Type B pancreatic cell (in vitro differentiated cells): ENCODE results near the gene GAREM1. TPM values are rescaled to one million over a fixed set of nuclear protein-coding genes. Genes with fewer than 3 reads are reported as not detected.

ENCODE experiments used
- DNase-seq: peaks from one replicate; pipeline ENCODE4 v3.0.0; 2021; ENCODE audit warnings: mixed read lengths; ENCODE audit not compliant: unreplicated experiment; ENCODE audit errors: extremely low spot score
- H3K27ac Mint-ChIP-seq: 2 replicates; pipeline ENCODE4 v1.8.0; 2021; ENCODE audit warnings: mild to moderate bottlenecking, mixed read lengths
- H3K27me3 Mint-ChIP-seq: 2 replicates; pipeline ENCODE4 v1.8.0; 2021; ENCODE audit warnings: mixed read lengths
- H3K36me3 Mint-ChIP-seq: 2 replicates; pipeline ENCODE4 v1.8.0; 2021; ENCODE audit warnings: mixed read lengths
- H3K4me1 Mint-ChIP-seq: one replicate; pipeline ENCODE4 v1.8.0; 2021; ENCODE audit warnings: mixed read lengths; ENCODE audit not compliant: unreplicated experiment
- H3K4me3 Mint-ChIP-seq: 2 replicates; pipeline ENCODE4 v1.8.0; 2021; ENCODE audit warnings: mild to moderate bottlenecking, mixed read lengths
- H3K9me3 Mint-ChIP-seq: 2 replicates; pipeline ENCODE4 v1.8.0; 2021; ENCODE audit warnings: mixed read lengths
- total RNA-seq: library from RNA; stranded (reverse); gene quantifications from 2 replicates; pipeline ENCODE4 v1.2.1, GENCODE V29; 2021; ENCODE audit warnings: low replicate concordance
- TF ChIP-seq, protein P1 (sequence below): fragments of 200-600 bp; sonication (generic); conservative IDR thresholded peaks from 2 replicates; pipeline ENCODE4 v1.5.0; 2021; ENCODE audit warnings: antibody characterized with exemption, mild to moderate bottlenecking

The GAREM1 gene
- total RNA-seq, 1 donor from 2014 or later = 17.8 TPM

- H3K9me3 Mint-ChIP-seq = no peaks in the 10 kb centered on the region
Observed at GRCh38 chr18:32454593-32454992, 16.1 kb downstream of the GAREM1 start.

DNA sequence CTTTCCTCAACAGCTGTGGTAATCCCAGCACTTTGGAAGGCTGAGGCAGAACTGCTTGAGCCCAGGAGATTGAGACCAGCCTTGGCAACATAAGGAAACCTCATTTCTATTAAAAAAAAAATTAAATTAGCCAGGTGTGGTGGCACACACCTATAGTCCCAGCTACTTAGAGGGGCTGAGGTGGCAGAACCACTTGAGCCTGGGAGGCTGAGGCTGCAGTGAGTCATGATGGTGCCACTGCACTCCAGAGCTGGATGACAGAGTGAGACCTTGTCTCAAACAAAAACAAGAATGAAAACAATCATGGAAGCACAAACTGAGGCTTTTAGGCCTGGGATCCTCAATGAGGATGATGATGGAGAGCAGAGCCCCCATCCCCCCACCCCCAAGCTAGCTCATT, 19.8 kb downstream of the GAREM1 start:
- H3K4me3 Mint-ChIP-seq = no peak overlapping the region
- no peak overlapping the region for H3K27ac Mint-ChIP-seq
- TF ChIP-seq, protein P1, sequence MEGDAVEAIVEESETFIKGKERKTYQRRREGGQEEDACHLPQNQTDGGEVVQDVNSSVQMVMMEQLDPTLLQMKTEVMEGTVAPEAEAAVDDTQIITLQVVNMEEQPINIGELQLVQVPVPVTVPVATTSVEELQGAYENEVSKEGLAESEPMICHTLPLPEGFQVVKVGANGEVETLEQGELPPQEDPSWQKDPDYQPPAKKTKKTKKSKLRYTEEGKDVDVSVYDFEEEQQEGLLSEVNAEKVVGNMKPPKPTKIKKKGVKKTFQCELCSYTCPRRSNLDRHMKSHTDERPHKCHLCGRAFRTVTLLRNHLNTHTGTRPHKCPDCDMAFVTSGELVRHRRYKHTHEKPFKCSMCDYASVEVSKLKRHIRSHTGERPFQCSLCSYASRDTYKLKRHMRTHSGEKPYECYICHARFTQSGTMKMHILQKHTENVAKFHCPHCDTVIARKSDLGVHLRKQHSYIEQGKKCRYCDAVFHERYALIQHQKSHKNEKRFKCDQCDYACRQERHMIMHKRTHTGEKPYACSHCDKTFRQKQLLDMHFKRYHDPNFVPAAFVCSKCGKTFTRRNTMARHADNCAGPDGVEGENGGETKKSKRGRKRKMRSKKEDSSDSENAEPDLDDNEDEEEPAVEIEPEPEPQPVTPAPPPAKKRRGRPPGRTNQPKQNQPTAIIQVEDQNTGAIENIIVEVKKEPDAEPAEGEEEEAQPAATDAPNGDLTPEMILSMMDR = no peak
- no peaks in the 10 kb centered on the region for H3K36me3 Mint-ChIP-seq
- H3K9me3 Mint-ChIP-seq = no peaks in the 10 kb centered on the region
- no peaks in the 10 kb centered on the region for H3K27me3 Mint-ChIP-seq
- no peak for DNase-seq
- peaks cover 24% of the 10 kb centered on the region for H3K4me1 Mint-ChIP-seq

More at GRCh38 chr18:32454593-32454992, 16.1 kb downstream of the GAREM1 start:
- no peak overlapping the region for H3K4me3 Mint-ChIP-seq
- TF ChIP-seq, protein P1 = no peak
- no peak for DNase-seq
- H3K27me3 Mint-ChIP-seq = no peaks in the 10 kb centered on the region
- peaks cover 23% of the 10 kb centered on the region for H3K4me1 Mint-ChIP-seq
- no peak overlapping the region for H3K27ac Mint-ChIP-seq
- no peaks in the 10 kb centered on the region for H3K36me3 Mint-ChIP-seq

GRCh38 chr18:32450026-32450691, 20.5 kb downstream of the GAREM1 start:
- TF ChIP-seq, protein P1 = no peak
- DNase-seq = no peak

GRCh38 chr18:32446780-32447179, 23.9 kb downstream of the GAREM1 start:
- no peak for DNase-seq
- Mint-ChIP-seq H3K4me3 (no peak overlapping the region), H3K27me3 (no peaks in the 10 kb centered on the region), H3K4me1 (peaks cover 12% of the 10 kb centered on the region), H3K36me3 (no peaks in the 10 kb centered on the region), H3K9me3 (no peaks in the 10 kb centered on the region), H3K27ac (no peak overlapping the region)
- TF ChIP-seq, protein P1 = no peak

More at GRCh38 chr18:32450026-32450691, 20.5 kb downstream of the GAREM1 start:
- Mint-ChIP-seq H3K27me3 (no peaks in the 10 kb centered on the region), H3K36me3 (no peaks in the 10 kb centered on the region), H3K27ac (no peak overlapping the region), H3K9me3 (no peaks in the 10 kb centered on the region), H3K4me3 (no peak overlapping the region), H3K4me1 (peaks cover 17% of the 10 kb centered on the region)

- no peaks in the 10 kb centered on the region for H3K36me3 Mint-ChIP-seq
- DNase-seq = no peak
- no peak overlapping the region for H3K27ac Mint-ChIP-seq
- peaks cover 12% of the 10 kb centered on the region for H3K4me1 Mint-ChIP-seq
- H3K4me3 Mint-ChIP-seq = no peak overlapping the region
- no peaks in the 10 kb centered on the region for H3K9me3 Mint-ChIP-seq
- TF ChIP-seq, protein P1 = no peak
- no peaks in the 10 kb centered on the region for H3K27me3 Mint-ChIP-seq
Observed at GRCh38 chr18:32445846-32446245, 24.8 kb downstream of the GAREM1 start.
